ENCODE data around the gene RD3L.
"Not testable (repeated sequence)": the region's sequence is repeated elsewhere in the genome, so short reads cannot be mapped to it uniquely, and the experiment has no call there.

Gene RD3L

GRCh38 chr14:103925316-103925715, 17.0 kb downstream of the RD3L start:
- TF ChIP-seq ZNF70 (CRISPR knock-in tag; IDR thresholded peaks at IDR 0.05) (no peak), ZNF565 (CRISPR knock-in tag; conservative IDR thresholded peaks at IDR 0.05; ENCODE audit: low read depth) (no peak), GLIS3 (CRISPR knock-in tag; IDR thresholded peaks at IDR 0.05) (no peak), ZFP30 (CRISPR knock-in tag; IDR thresholded peaks at IDR 0.05) (no peak), CREB5 (CRISPR knock-in tag; IDR thresholded peaks at IDR 0.05; ENCODE audit: low read depth) (no peak), ZC3H10 (CRISPR knock-in tag; IDR thresholded peaks at IDR 0.05) (no peak)
- ATAC-seq = no peak

- peak; percentile 40; the same call in 1 of the 2 replicates for TF ChIP-seq TCF4 (CRISPR knock-in tag; IDR thresholded peaks at IDR 0.05; ENCODE audit: borderline replicate concordance)
- peak; percentile 29; the same call in 1 of the 2 replicates for TF ChIP-seq TSHZ2 (CRISPR knock-in tag; IDR thresholded peaks at IDR 0.05)
- no peak for TF ChIP-seq ESRRG (CRISPR knock-in tag; IDR thresholded peaks at IDR 0.05)
- no peak for ATAC-seq
Observed at GRCh38 chr14:103923863-103924262, 18.5 kb downstream of the RD3L start.

- not testable (repeated sequence) for ATAC-seq
Observed at GRCh38 chr14:103921855-103922200, 20.5 kb downstream of the RD3L start.

GRCh38 chr14:103920981-103921854, 21.1 kb downstream of the RD3L start:
- ATAC-seq = peak; percentile 100
- TF ChIP-seq ZNF8 (CRISPR knock-in tag; IDR thresholded peaks at IDR 0.05) = peak; percentile 79
- TF ChIP-seq ISL1 (CRISPR knock-in tag; IDR thresholded peaks at IDR 0.05) = no peak
- TF ChIP-seq SNAI2 (CRISPR knock-in tag; IDR thresholded peaks at IDR 0.05) = no peak
- TF ChIP-seq CREB5 (CRISPR knock-in tag; IDR thresholded peaks at IDR 0.05; ENCODE audit: low read depth) = no peak

- TF ChIP-seq ZNF565 (CRISPR knock-in tag; conservative IDR thresholded peaks at IDR 0.05; ENCODE audit: low read depth) = no peak
- TF ChIP-seq TSHZ2 (CRISPR knock-in tag; IDR thresholded peaks at IDR 0.05) = no peak
- no peak for TF ChIP-seq SNAI2 (CRISPR knock-in tag; IDR thresholded peaks at IDR 0.05)
- no peak for TF ChIP-seq CSRNP3 (CRISPR knock-in tag; IDR thresholded peaks at IDR 0.05)
- TF ChIP-seq GLIS3 (CRISPR knock-in tag; IDR thresholded peaks at IDR 0.05) = no peak
- no peak for TF ChIP-seq TCF4 (CRISPR knock-in tag; IDR thresholded peaks at IDR 0.05; ENCODE audit: borderline replicate concordance)
- no peak for TF ChIP-seq ZNF70 (CRISPR knock-in tag; IDR thresholded peaks at IDR 0.05)
- no peak for TF ChIP-seq PATZ1 (CRISPR knock-in tag; IDR thresholded peaks at IDR 0.05; ENCODE audit: borderline replicate concordance)
- TF ChIP-seq CREB5 (CRISPR knock-in tag; IDR thresholded peaks at IDR 0.05; ENCODE audit: low read depth) = no peak
- TF ChIP-seq OSR1 (CRISPR knock-in tag; IDR thresholded peaks at IDR 0.05) = no peak
- no peak for TF ChIP-seq PPARA (CRISPR knock-in tag; IDR thresholded peaks at IDR 0.05; ENCODE audit: borderline replicate concordance)
- TF ChIP-seq ARNTL (CRISPR knock-in tag; IDR thresholded peaks at IDR 0.05; ENCODE audit: borderline replicate concordance, low read depth) = no peak
- TF ChIP-seq ESRRG (CRISPR knock-in tag; IDR thresholded peaks at IDR 0.05) = no peak
- TF ChIP-seq CSDC2 (CRISPR knock-in tag; IDR thresholded peaks at IDR 0.05) = no peak
- TF ChIP-seq ZNF8 (CRISPR knock-in tag; IDR thresholded peaks at IDR 0.05) = no peak
- TF ChIP-seq ISL1 (CRISPR knock-in tag; IDR thresholded peaks at IDR 0.05) = no peak
- ATAC-seq = no peak
Observed at GRCh38 chr14:103916636-103917262, 25.6 kb downstream of the RD3L start.

Data from SK-N-SH treated with all-trans-retinoic acid at 6 μM for 48 hours (cell line).